Kidney tubule cell (primary cell): ENCODE results near the gene VNN1.

Source experiments
- DNase-seq: peaks from one replicate; pipeline ENCODE4 v3.0.0-alpha.2; 2018; ENCODE audit warnings: low spot score

Gene VNN1, protein sequence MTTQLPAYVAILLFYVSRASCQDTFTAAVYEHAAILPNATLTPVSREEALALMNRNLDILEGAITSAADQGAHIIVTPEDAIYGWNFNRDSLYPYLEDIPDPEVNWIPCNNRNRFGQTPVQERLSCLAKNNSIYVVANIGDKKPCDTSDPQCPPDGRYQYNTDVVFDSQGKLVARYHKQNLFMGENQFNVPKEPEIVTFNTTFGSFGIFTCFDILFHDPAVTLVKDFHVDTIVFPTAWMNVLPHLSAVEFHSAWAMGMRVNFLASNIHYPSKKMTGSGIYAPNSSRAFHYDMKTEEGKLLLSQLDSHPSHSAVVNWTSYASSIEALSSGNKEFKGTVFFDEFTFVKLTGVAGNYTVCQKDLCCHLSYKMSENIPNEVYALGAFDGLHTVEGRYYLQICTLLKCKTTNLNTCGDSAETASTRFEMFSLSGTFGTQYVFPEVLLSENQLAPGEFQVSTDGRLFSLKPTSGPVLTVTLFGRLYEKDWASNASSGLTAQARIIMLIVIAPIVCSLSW

GRCh38 chr6:132713352-132714134 lies at the start of gene VNN1:
Gene VNN1 (minus strand): TSS chr6:132714055. CDS start chr6:132714035, 20 bp downstream.
- peak; percentile 53 for DNase-seq

- DNase-seq: peak; percentile 40
Measured at GRCh38 chr6:132763269-132763668, 49.4 kb upstream of the VNN1 start.

DNA sequence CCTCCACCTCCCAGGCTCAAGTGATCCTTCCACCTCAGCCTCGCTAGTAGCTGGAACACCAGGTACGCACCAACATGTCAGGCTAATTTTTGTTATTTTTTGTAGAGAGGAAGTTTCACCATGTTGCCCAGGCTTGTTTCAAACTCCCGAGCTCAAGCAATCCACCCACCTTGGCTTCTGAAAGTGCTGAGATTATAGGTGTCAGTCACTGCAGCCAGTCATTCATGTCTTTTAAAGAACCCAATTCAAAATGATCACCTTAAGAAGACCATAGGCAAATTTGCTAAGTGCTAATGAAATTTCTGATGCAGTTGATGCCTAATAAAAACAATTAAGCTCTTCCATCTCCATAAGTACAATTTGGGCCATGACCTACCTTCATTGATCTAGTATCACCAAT lies 46.4 kb upstream of the VNN1 start:
- DNase-seq: no peak

DNA sequence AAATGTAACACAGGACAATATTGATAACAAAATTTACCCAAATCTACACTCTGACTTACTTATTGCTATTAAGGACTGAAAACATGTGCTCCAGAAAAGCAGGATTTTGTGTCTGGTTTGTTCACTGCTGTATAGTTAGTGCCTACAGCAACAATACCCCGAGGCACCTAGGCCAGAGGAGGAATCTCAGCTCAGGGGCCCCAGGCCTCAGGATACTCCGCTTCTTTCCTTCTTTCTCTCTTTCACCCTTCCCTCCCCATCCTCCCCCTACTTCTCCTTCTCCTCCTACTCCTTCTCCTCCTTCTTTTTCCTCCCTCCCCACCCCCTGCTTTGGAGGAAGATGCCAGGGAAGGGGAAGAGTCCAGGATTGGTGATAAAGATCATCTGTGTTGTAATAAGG lies 44.8 kb upstream of the VNN1 start:
- DNase-seq: no peak

DNA sequence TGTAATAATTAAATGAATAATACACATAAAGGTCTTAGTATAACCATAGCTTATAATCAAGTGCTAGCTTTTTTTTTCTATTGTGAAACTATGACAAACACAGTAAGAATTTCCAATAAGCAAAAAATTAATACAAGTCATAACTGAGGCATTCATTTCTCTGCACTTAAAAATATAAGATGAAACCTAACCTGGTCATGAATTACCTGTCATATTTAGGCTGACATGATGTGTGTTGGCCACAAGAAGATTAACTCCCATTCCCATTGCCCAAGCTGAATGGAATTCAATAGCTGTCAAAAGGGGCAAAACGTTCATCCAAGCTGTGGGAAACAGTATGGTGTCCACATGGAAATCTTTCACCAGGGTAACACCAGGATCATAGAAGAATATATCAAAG lies 38.4 kb upstream of the VNN1 start:
- DNase-seq: peak; percentile 36

GRCh38 chr6:132751828-132752227 lies 38.0 kb upstream of the VNN1 start:
- no peak for DNase-seq

DNA sequence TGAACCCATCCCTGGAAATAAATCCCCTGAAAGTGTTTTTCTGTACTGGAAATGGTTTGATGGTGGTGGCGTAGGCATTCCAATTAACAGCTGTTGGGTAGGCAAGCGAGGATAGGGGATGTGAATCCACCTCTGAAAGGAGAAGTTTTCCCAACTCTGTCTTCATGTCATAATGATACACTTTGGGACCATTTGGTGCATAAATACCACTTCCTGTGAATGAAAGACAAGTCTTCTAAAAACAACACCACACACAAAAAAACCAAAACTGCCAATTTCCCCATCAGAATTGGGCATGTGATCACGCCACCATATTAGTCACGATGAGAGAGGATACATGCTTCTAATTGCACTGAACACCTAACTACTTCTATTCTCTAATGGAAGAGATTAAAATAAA lies 37.5 kb upstream of the VNN1 start:
- no peak for DNase-seq

GRCh38 chr6:132750455-132751248 lies 36.8 kb upstream of the VNN1 start:
- DNase-seq: no peak

DNA sequence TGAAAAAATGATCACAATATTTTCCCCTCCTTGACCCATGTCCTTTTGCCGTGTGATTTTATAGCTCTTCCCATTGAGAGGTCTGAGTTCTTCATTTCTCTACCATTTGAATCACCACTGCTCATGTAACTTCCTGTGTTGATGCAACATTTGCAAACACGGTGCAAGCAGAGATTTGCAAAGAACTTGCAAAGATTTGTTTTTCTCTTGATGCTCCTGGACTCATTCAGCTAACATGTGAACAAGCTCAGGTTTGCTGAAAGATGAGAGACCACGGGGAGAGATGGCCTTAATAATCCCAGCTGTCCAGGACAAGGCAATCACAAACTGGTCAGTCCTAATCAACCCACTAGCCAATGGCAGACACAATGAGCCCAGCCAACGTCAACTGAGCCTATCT lies 35.3 kb upstream of the VNN1 start:
- no peak for DNase-seq

GRCh38 chr6:132748446-132748845 lies 34.6 kb upstream of the VNN1 start:
- no peak for DNase-seq

- no peak for DNase-seq
Measured at GRCh38 chr6:132746048-132746447, 32.2 kb upstream of the VNN1 start.

DNA sequence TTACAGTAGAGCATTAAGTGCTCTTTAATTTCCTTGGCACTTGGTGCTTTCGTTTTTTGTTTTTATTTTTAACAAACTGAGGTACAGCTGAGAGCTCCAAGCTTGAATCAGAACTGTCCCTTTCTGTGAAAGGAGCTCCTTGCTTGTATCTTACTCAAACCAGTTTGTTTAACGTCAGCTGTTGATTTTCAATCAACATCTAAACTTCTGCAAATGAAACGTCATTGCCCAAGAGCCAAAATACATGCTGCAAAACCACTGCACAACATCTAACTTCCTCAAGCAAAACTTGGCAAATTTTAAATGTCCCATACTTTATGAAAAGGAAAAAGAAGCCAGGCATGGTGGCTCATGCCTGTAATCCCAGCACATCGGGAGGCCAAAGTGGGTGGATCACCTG lies 28.6 kb upstream of the VNN1 start:
- DNase-seq: no peak

- DNase-seq: no peak
Measured at GRCh38 chr6:132741281-132741680, 27.4 kb upstream of the VNN1 start.

DNA sequence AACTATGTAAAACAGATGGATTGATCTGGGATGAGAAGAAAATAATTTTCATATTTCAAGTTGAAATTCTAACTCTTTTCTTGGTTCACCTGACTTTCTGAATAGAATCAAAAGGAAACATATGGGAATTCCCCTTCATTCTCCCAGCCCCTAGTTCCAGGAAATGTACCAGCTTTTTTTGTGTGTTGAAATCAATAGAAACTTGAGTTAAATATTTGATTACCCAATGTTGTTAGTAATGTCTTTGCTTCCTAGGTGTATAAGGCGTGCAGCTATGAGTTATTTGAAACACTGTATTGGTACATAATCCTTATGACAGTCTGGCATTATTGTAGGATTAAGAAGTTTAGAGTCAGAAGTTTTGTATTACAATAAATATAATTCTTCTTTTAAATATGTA lies 22.4 kb upstream of the VNN1 start:
- peak; percentile 72 for DNase-seq

DNA sequence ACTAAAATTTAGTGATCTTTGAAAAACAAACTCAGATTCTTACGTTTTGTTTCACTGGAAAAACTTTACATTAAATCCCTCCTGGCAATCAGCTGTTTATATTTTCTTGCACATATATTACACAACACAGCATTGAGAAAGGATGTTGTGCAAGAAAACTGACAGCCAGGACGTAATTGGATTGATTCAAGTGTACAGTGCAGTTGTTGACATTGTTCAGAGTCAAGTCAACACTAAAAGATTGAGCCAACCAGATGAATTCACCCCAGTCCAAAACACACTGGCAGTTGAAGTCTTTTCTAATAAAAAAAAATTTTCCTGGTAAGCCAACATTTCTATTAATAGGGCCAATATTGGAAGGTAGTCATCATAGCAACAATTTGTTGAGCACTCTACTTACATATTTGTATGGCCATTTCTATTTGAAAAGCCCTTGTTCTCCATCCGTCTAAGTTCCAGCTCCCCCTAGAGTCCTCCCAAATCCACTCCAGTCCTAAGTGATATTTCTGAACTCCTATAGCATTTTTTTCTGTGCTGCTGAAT lies 20.9 kb upstream of the VNN1 start:
- no peak for DNase-seq

DNA sequence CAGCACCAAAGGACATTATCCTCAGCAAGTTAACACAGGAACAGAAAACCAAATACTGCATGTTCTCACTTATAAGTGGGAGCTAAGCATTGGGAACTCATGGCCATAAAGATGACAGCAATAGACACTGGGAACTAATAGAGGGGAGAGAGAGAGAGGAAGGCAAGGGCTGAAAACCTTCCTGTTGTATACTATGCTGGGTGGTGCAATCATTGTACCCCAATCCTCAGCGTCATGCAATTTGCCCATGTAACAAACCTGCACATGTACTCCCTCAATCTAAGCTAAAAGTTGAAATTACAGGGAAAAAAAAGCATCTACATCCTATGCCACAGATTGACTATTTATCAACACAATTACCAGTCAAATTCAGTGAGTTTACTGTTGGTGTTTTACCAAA lies 20.0 kb upstream of the VNN1 start:
- DNase-seq: no peak

- DNase-seq: no peak
Measured at GRCh38 chr6:132733283-132733682, 19.4 kb upstream of the VNN1 start.

GRCh38 chr6:132731086-132731485 lies 17.2 kb upstream of the VNN1 start:
- peak; percentile 54 for DNase-seq

DNA sequence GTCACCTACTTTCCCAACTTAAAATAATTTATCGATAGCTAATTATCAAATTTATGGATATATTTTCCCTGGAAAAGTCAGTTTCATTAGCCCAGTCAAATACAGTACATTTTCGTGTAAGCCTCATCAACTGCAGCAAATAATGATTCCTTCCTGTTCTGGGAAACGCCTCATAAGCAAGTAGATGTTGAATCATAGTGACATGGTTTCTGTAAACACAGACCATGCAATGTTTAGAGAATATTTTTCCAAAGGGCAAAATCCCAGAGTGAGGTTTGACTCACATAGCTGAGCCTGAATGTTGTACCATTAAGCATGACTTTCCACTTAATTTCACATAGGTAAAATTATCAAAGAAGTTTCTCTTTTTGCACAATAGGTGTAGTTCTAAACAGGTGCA lies 16.7 kb upstream of the VNN1 start:
- peak; percentile 85 for DNase-seq

GRCh38 chr6:132728616-132729015 lies 14.8 kb upstream of the VNN1 start:
- no peak for DNase-seq

- DNase-seq: no peak
Measured at GRCh38 chr6:132726608-132726975, 12.7 kb upstream of the VNN1 start.

DNA sequence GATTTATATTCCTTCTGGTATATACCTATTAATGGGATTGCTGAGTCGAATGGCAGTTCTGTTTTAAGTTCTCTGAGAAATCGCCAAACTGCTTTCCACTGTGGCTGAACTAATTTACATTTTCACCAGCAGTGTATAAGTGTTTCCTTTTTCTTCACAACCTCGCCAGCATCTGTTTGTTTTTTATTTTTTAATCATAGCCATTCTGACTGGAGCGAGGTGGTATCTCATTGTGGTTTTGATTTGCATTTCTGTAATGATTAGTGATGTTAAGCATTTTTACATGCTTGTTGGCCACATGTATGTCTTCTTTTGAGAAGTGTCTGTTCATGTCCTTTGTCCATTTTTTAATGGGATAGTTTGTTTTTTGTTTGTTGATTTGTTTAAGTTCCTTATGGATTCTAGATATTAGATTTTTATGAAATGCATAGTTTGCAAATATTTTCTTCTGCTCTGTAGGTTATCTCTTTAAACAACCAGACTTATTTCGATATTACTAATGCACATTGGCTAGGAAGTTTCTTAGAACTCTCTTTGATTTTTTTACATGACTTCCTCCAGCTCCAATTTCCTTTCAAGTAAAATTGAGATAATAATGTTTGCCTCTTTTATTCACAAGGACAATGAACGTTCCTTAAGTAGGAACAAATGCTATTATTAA lies 12.2 kb upstream of the VNN1 start:
- no peak for DNase-seq
